IMR-90 (cell line): ENCODE results near the gene ZNF17. TPM values are rescaled to one million over a fixed set of nuclear protein-coding genes. Genes with fewer than 3 reads are reported as not detected.

Source experiments
- ATAC-seq: fragments of 200-7000 bp; cut with Tn5 transposase; 2 replicates; pipeline ENCODE4 v1.9.1; 2020; ENCODE audit warnings: low read depth, mild to moderate bottlenecking, moderate library complexity
- BruUV-seq: library from RNA; stranded (reverse); fragments of 400-500 nt; replicated peaks from 2 replicates; lab custom pipeline; 2021; lab: Mats Ljungman, UMichigan
- CTCF ChIA-PET: fragments of 300-600 bp; formaldehyde crosslinking; extraction: SDS; loops from one replicate; lab custom pipeline; 2021; ENCODE audit warnings: antibody characterized with exemption; lab: Yijun Ruan, JAX
- POLR2A ChIA-PET: fragments of 300-600 bp; sonication (Branson Sonifier 250); formaldehyde crosslinking; loops from one replicate; lab custom pipeline; 2022; ENCODE audit warnings: antibody characterized with exemption; ENCODE audit not compliant: unreplicated experiment; lab: Charles Lee
- DNase-seq: peaks from one replicate; pipeline ENCODE4 v3.0.0; 2013
- H2AFZ ChIP-seq: replicated peaks from 2 replicates; pipeline ENCODE3; 2013; ENCODE audit warnings: low read length, mild to moderate bottlenecking; ENCODE audit not compliant: poor library complexity
- H2AK5ac ChIP-seq: 2 replicates; pipeline ENCODE4 v1.6.1; 2013; ENCODE audit warnings: low read depth, low read length, inconsistent platforms
- H2AK9ac ChIP-seq: replicated peaks from 2 replicates; pipeline ENCODE3; 2013; ENCODE audit warnings: mild to moderate bottlenecking, low read depth, low read length, moderate library complexity; ENCODE audit not compliant: poor library complexity
- H2BK120ac ChIP-seq: 2 replicates; pipeline ENCODE4 v1.6.1; 2013; ENCODE audit warnings: low read depth, low read length, inconsistent platforms
- H2BK15ac ChIP-seq: 3 replicates; pipeline ENCODE4 v1.6.1; 2013; ENCODE audit warnings: low read depth, low read length, inconsistent platforms
- H2BK20ac ChIP-seq: 2 replicates; pipeline ENCODE4 v1.6.1; 2013; ENCODE audit warnings: low read depth, mild to moderate bottlenecking, inconsistent platforms, low read length, moderate library complexity
- H2BK5ac ChIP-seq: 2 replicates; pipeline ENCODE4 v1.6.1; 2013; ENCODE audit warnings: mild to moderate bottlenecking, low read depth, low read length, inconsistent platforms; ENCODE audit not compliant: poor library complexity, severe bottlenecking
- H3K14ac ChIP-seq: replicated peaks from 2 replicates; pipeline ENCODE4 v1.6.1; 2013; ENCODE audit warnings: low read depth, low read length, inconsistent platforms
- H3K18ac ChIP-seq: 2 replicates; pipeline ENCODE4 v1.6.1; 2013; ENCODE audit warnings: low read depth, low read length, control low read depth
- H3K23ac ChIP-seq: 2 replicates; pipeline ENCODE4 v1.6.1; 2013; ENCODE audit warnings: low read depth, low read length, inconsistent platforms
- H3K27ac ChIP-seq: 2 replicates; pipeline ENCODE4 v1.5.1; 2013; ENCODE audit warnings: mild to moderate bottlenecking, control low read depth, low read length; ENCODE audit not compliant: insufficient read depth
- H3K27me3 ChIP-seq: 2 replicates; pipeline ENCODE4 v1.6.1; 2013; ENCODE audit warnings: low read length; ENCODE audit not compliant: control insufficient read depth, insufficient read depth
- H3K36me3 ChIP-seq: 2 replicates; pipeline ENCODE4 v1.6.1; 2013; ENCODE audit warnings: low read length, mixed read lengths; ENCODE audit not compliant: control insufficient read depth, insufficient read depth
- H3K4ac ChIP-seq: 2 replicates; pipeline ENCODE4 v1.6.1; 2013; ENCODE audit warnings: low read depth, low read length, inconsistent platforms
- H3K4me1 ChIP-seq: 2 replicates; pipeline ENCODE4 v1.6.1; 2013; ENCODE audit warnings: low read length, mixed read lengths; ENCODE audit not compliant: control insufficient read depth, insufficient read depth
- H3K4me2 ChIP-seq: 2 replicates; pipeline ENCODE4 v1.6.1; 2013; ENCODE audit warnings: low read depth, mild to moderate bottlenecking, control low read depth, low read length, moderate library complexity
- H3K4me3 ChIP-seq: 2 replicates; pipeline ENCODE4 v1.5.1; 2013; ENCODE audit warnings: low read depth, mild to moderate bottlenecking, control low read depth, low read length, moderate library complexity; ENCODE audit not compliant: insufficient read depth
- H3K56ac ChIP-seq: 2 replicates; pipeline ENCODE4 v1.6.1; 2013; ENCODE audit warnings: low read length, inconsistent platforms; ENCODE audit not compliant: insufficient read depth; ENCODE audit errors: extremely low read depth
- H3K79me1 ChIP-seq, 2 experiments: 2 replicates each; pipeline ENCODE4 v1.6.1; 2013; ENCODE audit warnings: low read length in 2 of 2, inconsistent platforms in 1 of 2, low read depth in 1 of 2
- H3K9ac ChIP-seq: 2 replicates; pipeline ENCODE4 v1.6.1; 2013; ENCODE audit warnings: low read depth, low read length, control low read depth
- H3K9me1 ChIP-seq: 2 replicates; pipeline ENCODE4 v1.6.1; 2013; ENCODE audit warnings: low read length, inconsistent platforms; ENCODE audit not compliant: insufficient read depth
- H3K9me3 ChIP-seq: 2 replicates; pipeline ENCODE4 v1.6.1; 2013; ENCODE audit warnings: low read length; ENCODE audit not compliant: control insufficient read depth, insufficient read depth
- H4K20me1 ChIP-seq: 2 replicates; pipeline ENCODE4 v1.6.1; 2013; ENCODE audit warnings: low read length, inconsistent platforms; ENCODE audit not compliant: insufficient read depth
- H4K5ac ChIP-seq: 2 replicates; pipeline ENCODE4 v1.6.1; 2013; ENCODE audit warnings: mild to moderate bottlenecking, low read depth, low read length, control low read depth
- H4K8ac ChIP-seq, 2 experiments: 2 replicates each; pipeline ENCODE4 v1.6.1; 2013; ENCODE audit warnings: low read depth in 2 of 2, low read length in 2 of 2, control low read depth in 1 of 2, inconsistent platforms in 1 of 2
- H4K91ac ChIP-seq: 2 replicates; pipeline ENCODE4 v1.6.1; 2013; ENCODE audit warnings: low read depth, low read length, inconsistent platforms; ENCODE audit not compliant: insufficient read depth
- BHLHE40 ChIP-seq: fragments of 150-350 bp; IDR thresholded peaks from 2 replicates; pipeline ENCODE4 v1.6.1; 2016; ENCODE audit warnings: mild to moderate bottlenecking, low read depth, low read length
- CEBPB ChIP-seq: IDR thresholded peaks from 2 replicates; pipeline ENCODE4 v1.6.1; 2012; ENCODE audit warnings: low read depth, low read length, improper control_type of control experiment
- CHD1 ChIP-seq: IDR thresholded peaks from 2 replicates; pipeline ENCODE4 v1.6.1; 2012; ENCODE audit warnings: low read depth, low read length, improper control_type of control experiment
- ELK1 ChIP-seq: fragments of 150-350 bp; IDR thresholded peaks from 2 replicates; pipeline ENCODE4 v1.6.1; 2016; ENCODE audit warnings: low read depth, mild to moderate bottlenecking, low read length, moderate library complexity, borderline replicate concordance
- FOS ChIP-seq: fragments of 150-350 bp; IDR thresholded peaks from 2 replicates; pipeline ENCODE4 v1.6.1; 2016; ENCODE audit warnings: low read depth, low read length
- MAFK ChIP-seq: IDR thresholded peaks from 2 replicates; pipeline ENCODE4 v1.6.1; 2012; ENCODE audit warnings: low read depth, low read length, improper control_type of control experiment
- MAZ ChIP-seq: IDR thresholded peaks from 2 replicates; pipeline ENCODE4 v1.6.1; 2012; ENCODE audit warnings: low read depth, mild to moderate bottlenecking, low read length, improper control_type of control experiment, moderate library complexity, borderline replicate concordance
- MXI1 ChIP-seq: IDR thresholded peaks from 2 replicates; pipeline ENCODE4 v1.6.1; 2012; ENCODE audit warnings: low read depth, mild to moderate bottlenecking, low read length, moderate library complexity, borderline replicate concordance
- NFE2L2 ChIP-seq: fragments of 150-350 bp; IDR thresholded peaks from 2 replicates; pipeline ENCODE4 v1.6.1; 2016; ENCODE audit warnings: low read depth, mild to moderate bottlenecking, low read length
- RCOR1 ChIP-seq: IDR thresholded peaks from 2 replicates; pipeline ENCODE4 v1.6.1; 2012; ENCODE audit warnings: mild to moderate bottlenecking, low read length, improper control_type of control experiment; ENCODE audit not compliant: insufficient replicate concordance
- RFX5 ChIP-seq: IDR thresholded peaks from 2 replicates; pipeline ENCODE4 v1.8.0; 2012; ENCODE audit warnings: low read depth, mild to moderate bottlenecking, low read length, moderate library complexity
- SMC3 ChIP-seq: fragments of 150-350 bp; IDR thresholded peaks from 2 replicates; pipeline ENCODE4 v1.6.1; 2016; ENCODE audit warnings: low read depth, mild to moderate bottlenecking, antibody characterized with exemption, low read length, moderate library complexity
- USF2 ChIP-seq: fragments of 150-350 bp; IDR thresholded peaks from 2 replicates; pipeline ENCODE4 v1.6.1; 2017; ENCODE audit warnings: mild to moderate bottlenecking, antibody characterized with exemption, low read length, low read depth
- WGBS, 2 experiments: methylation state at CpG; one replicate each; pipeline versions ENCODE4 v1.1.5 to v1.1.7; 2013; ENCODE audit warnings: missing lambda C conversion rate in 2 of 2; ENCODE audit not compliant: insufficient read length in 1 of 2; ENCODE audit errors: extremely low coverage in 2 of 2; 5-methylcytosine and 5-hydroxymethylcytosine counted together
- dilution Hi-C: fragments of 300-500 bp; cut with HindIII; formaldehyde crosslinking; loops from one replicate; pipeline ENCODE4 v1.14.3; 2018; ENCODE audit warnings: low sequenced_read_pairs; ENCODE audit not compliant: unreplicated experiment
- in situ Hi-C: fragments of 300-500 bp; cut with MboI; formaldehyde crosslinking; loops from 3 replicates; pipeline ENCODE4 v1.14.3; 2019; ENCODE audit warnings: low sequenced_read_pairs, inconsistent platforms, mixed read lengths
- intact Hi-C: fragments of 100-400 bp; cut with micrococcal nuclease; formaldehyde crosslinking; loops from 2 replicates; pipeline ENCODE4 v1.10.0; 2022
- polyA plus RNA-seq, 3 experiments: library from polyadenylated mRNA; depleted of rRNA; stranded (reverse); fragments of >200 nt; gene quantifications; 2 replicates each; pipeline ENCODE4 v1.2.3, GENCODE V29; 2012; ENCODE audit warnings: low replicate concordance in 1 of 3
- total RNA-seq: library from RNA; depleted of rRNA; stranded (reverse); fragments of >200 nt; gene quantifications from 2 replicates; pipeline ENCODE4 v1.2.3, GENCODE V29; 2012

The ZNF17 gene
- total and polyA plus RNA-seq, 2 of the 4 experiments (the other 2 are of a cell fraction): 4.3 to 17.4 TPM

GRCh38 chr19:57389730-57390598, 21.0 kb upstream of the ZNF17 start, which contains the start of gene ZNF548:
Gene ZNF548, plus strand, starts transcription at chr19:57389854. Its CDS starts 246 bp downstream, at chr19:57390100.
- H2BK120ac ChIP-seq: peak within 1 kb of the TSS; percentile 27
- H3K4me1 ChIP-seq: peaks cover 2% of the 10 kb centered on the region; the same call in 1 of the 2 replicates
- H2AK9ac ChIP-seq: peak within 1 kb of the TSS; percentile 93
- ChIA-PET POLR2A (interaction anchor here (0.5 to 1.0 kb wide), 2 partner anchors 27 to 285 kb away, joined by 3 read pairs; no protein-coding TSS in a partner anchor), CTCF (interaction anchor here (0.7 to 1.0 kb wide), 2 partner anchors 16 to 23 kb away, joined by 3 to 4 read pairs; no protein-coding TSS in a partner anchor)
- peak within 1 kb of the TSS; percentile 65 for H3K56ac ChIP-seq
- peak; percentile 100 for DNase-seq
- peak; percentile 96 for ATAC-seq
- peak within 1 kb of the TSS; percentile 51 for H3K4ac ChIP-seq
- peak within 1 kb of the TSS; percentile 11; the same call in 1 of the 2 replicates for H3K18ac ChIP-seq
- WGBS, 2 experiments: 0% methylated on average over 28 of the region's 50 CpGs; no CpG with 5 or more reads in 1 of the 2 experiments
- no peaks in the 10 kb centered on the region for H3K9me3 ChIP-seq
- H4K8ac ChIP-seq: peak within 1 kb of the TSS; percentile 98
- H3K14ac ChIP-seq: peak within 1 kb of the TSS; percentile 66
- H3K4me2 ChIP-seq: peak within 1 kb of the TSS; percentile 84
- dilution Hi-C loops: no loop called here
- peak within 1 kb of the TSS; percentile 31 for H3K27ac ChIP-seq
- H3K27me3 ChIP-seq: no peaks in the 10 kb centered on the region
- H2AK5ac ChIP-seq: peak within 1 kb of the TSS; percentile 50
- peak within 1 kb of the TSS; percentile 50 for H3K4me3 ChIP-seq
- H3K9ac ChIP-seq: peak within 1 kb of the TSS; percentile 49
- H2BK20ac ChIP-seq: peak within 1 kb of the TSS; percentile 16; the same call in 1 of the 2 replicates
- peaks cover 8% of the 10 kb centered on the region for H3K36me3 ChIP-seq
- peak within 1 kb of the TSS; percentile 95 for H2AFZ ChIP-seq
- H2BK5ac ChIP-seq: peak within 1 kb of the TSS; percentile 67
- no TSS peak for BruUV-seq
- H3K23ac ChIP-seq: peak within 1 kb of the TSS; percentile 50; the same call in 1 of the 2 replicates
- H2BK15ac ChIP-seq: peak within 1 kb of the TSS; percentile 96
- peak within 1 kb of the TSS; percentile 72 for H4K91ac ChIP-seq
- intact Hi-C loops: no loop called here
- peak within 1 kb of the TSS; percentile 93 for H4K5ac ChIP-seq
- peaks cover 4% of the 10 kb centered on the region; the same call in 1 of the 2 replicates for H4K20me1 ChIP-seq
- in situ Hi-C loops: loop anchor here (25.0 kb wide), 1 partner anchor 978 kb away; the partner anchor contains the start of gene ZNF583
- H3K79me1 ChIP-seq: peaks cover 4 to 31% of the 10 kb centered on the region in 2 experiments; a peak in 3 of 4 replicates
- no peaks in the 10 kb centered on the region for H3K9me1 ChIP-seq
- no peak; the same call in 1 of the 2 replicates for TF ChIP-seq ELK1
- no peak; the same call in 1 of the 2 replicates for TF ChIP-seq NFE2L2
- TF ChIP-seq MAZ: 0 out of 2 replicates have a peak, but pooled peaks have one; percentile 23
- 0 out of 2 replicates have a peak, but pooled peaks have one; percentile 8 for TF ChIP-seq SMC3
- no peak for TF ChIP-seq CHD1
- no peak for TF ChIP-seq MXI1
- peak; percentile 95 for TF ChIP-seq CEBPB
- peak; percentile 53 for TF ChIP-seq FOS
- no peak for TF ChIP-seq MAFK
- no peak for TF ChIP-seq RCOR1
- TF ChIP-seq BHLHE40: 0 out of 2 replicates have a peak, but pooled peaks have one; percentile 6
- TF ChIP-seq RFX5: no peak
- no peak for TF ChIP-seq USF2
